GM20431 (cell line): ENCODE results near the gene DIP2A.
"Not testable (repeated sequence)": the region's sequence is repeated elsewhere in the genome, so short reads cannot be mapped to it uniquely, and the experiment has no call there.

Experiments used
- in situ Hi-C: fragments of 300-500 bp; cut with MseI, MboI; formaldehyde crosslinking; loops from one replicate; pipeline ENCODE4 v1.15.0; 2020; ENCODE audit warnings: low sequenced_read_pairs; ENCODE audit not compliant: unreplicated experiment

Gene DIP2A

GRCh38 chr21:46425041-46425440 is 33.6 kb upstream of the DIP2A start:
- in situ Hi-C loops = no loop called here

GRCh38 chr21:46425571-46425970 is 33.1 kb upstream of the DIP2A start:
- in situ Hi-C loops = no loop called here

DNA sequence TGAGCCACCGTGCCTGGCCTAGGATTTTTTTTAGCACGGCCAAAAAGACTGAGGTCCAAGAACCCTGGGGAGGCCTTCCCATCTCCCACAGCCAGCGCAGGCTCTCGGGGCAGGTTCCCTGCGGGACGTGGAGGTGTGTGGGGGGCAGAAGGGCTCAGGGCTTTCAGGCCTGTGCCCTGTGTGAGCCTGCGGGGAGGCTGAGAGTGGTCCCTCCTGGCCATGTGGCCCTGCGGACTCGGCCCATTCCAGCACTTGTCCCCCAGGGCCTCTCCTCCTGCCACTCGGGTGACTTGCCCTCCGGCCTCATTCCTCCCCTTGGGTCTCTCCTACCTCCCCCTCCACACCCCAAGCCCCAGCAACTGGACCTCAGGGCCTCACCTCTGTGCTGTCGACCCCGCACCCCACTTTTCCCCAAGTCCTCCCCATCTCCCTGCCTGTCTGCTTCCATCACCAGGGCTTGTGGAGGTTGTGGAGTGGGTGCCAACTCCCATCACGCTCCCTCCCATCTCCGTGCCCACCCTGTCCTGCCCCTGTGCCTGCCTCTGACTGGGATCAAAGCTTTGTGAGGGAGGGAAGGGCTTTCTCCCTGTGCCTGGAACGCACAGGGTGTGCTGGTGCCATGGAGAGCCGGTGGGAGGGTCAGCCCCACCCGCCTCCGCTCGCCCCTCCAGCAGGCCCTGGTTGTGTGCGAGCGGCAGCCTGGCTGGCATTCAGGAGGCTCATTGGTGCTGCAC is 32.2 kb upstream of the DIP2A start:
- in situ Hi-C loops = no loop called here

DNA sequence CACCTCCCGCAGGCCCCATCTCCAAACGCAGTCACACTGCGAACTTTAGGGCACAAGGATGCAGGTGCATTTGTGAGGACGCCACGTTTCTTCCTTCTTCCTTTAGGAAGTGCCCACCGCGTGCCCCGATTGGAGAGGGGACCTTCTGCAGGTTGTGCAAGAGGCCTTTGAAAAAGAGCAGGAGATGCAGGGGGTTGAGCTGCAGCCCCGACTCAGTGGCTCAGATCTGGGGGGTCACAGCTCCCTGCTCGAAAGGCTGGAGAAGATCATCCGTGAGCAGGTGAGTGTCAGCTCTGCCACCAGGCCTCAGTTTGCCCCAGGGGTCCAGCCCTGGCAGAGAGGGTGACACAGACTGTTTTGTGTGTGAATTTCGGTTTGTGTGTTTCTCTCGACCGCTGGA is 31.2 kb upstream of the DIP2A start:
- in situ Hi-C loops = no loop called here

DNA sequence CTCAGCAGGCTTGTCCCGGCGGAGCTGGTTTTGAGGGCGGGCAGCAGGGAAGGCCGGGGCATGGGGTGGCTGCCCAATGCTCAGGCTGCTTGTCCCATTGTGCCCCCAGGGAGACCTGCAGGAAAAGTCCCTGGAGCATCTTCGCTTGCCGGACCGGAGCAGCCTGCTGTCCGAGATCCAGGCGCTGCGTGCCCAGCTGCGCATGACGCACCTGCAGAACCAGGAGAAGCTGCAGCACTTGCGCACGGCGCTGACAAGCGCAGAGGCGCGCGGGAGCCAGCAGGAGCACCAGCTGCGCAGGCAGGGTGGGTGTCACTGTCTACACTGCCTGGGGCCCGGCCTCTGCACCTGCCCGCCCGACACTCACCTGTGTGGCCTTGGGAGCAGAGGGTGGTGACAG is 30.4 kb upstream of the DIP2A start:
- in situ Hi-C loops = no loop called here

- in situ Hi-C loops = no loop called here
Observed at GRCh38 chr21:46428987-46429710, 29.5 kb upstream of the DIP2A start.

GRCh38 chr21:46429754-46430681 is 28.7 kb upstream of the DIP2A start:
- in situ Hi-C loops = no loop called here

DNA sequence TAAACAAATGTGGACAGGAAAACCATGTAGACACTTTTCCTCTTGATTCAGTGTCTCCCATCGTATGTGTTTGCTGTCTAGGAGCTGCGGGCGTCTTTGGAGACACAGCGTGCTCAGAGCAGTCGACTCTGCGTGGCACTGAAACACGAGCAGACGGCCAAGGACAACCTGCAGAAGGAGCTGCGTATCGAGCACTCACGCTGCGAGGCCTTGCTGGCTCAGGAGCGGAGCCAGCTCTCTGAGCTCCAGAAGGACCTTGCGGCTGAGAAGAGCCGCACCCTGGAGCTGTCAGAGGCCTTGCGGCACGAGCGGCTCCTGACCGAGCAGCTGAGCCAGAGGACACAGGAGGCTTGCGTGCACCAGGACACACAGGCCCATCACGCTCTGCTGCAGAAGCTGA is 27.2 kb upstream of the DIP2A start:
- in situ Hi-C loops = no loop called here

DNA sequence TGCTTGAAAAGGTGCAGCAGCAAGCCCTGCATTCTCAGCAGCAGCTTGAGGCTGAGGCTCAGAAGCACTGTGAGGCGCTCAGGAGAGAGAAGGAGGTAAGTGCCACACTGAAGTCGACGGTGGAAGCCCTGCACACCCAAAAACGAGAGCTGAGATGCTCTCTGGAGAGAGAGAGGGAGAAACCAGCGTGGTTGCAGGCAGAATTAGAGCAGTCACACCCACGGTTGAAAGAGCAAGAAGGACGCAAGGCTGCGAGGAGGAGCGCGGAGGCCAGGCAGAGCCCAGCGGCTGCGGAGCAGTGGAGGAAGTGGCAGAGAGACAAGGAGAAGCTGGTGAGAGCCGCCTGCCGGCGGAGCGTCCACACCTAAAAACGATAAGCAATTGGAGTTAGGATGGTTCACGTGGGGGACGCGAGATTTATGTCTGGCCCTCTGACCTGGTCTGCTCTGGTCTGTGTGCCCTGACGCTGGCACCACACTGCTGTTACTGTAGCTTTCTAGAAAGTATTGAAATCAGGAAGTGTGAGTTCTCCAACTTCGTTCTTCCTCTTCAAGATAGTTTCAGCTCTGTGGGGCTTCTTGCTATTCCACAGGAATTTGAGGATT is 26.7 kb upstream of the DIP2A start:
- in situ Hi-C loops = no loop called here

DNA sequence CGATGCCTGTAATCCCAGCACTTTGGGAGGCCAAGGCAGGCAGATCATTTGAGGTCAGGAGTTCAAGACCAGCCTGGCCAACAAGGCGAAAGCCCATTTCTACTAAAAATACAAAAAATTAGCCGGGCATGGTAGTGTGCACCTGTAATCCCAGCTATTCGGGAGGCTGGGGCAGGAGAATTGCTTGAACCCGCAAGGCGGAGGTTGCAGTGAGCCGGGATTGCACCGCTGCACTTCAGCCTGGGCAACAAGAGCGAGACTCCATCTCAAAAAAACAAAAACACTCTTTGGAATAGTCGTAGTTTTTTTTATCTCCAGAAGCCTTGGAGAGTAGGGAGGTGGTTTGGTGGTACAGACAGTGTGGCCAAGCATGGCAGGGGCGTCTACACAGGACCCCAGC is 25.6 kb upstream of the DIP2A start:
- in situ Hi-C loops = not testable (repeated sequence)

- in situ Hi-C loops = no loop called here
Observed at GRCh38 chr21:46434322-46434958, 24.3 kb upstream of the DIP2A start.

DNA sequence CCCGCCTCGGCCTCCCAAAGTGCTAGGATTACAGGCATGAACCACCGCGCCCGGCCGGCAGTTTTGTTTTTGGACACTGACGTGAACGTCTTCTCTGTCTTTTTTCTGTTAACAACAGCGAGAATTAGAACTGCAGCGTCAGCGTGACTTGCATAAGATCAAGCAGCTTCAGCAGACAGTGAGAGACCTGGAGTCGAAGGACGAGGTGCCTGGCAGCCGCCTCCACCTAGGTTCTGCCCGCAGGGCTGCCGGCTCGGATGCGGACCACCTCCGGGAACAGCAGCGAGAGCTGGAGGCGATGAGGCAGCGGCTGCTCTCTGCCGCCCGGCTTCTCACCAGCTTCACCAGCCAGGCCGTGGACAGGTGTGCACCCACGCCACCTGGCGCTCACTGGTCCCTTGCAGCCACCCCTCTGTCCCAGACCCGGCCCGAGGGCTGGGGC is 22.9 kb upstream of the DIP2A start:
- in situ Hi-C loops = no loop called here

DNA sequence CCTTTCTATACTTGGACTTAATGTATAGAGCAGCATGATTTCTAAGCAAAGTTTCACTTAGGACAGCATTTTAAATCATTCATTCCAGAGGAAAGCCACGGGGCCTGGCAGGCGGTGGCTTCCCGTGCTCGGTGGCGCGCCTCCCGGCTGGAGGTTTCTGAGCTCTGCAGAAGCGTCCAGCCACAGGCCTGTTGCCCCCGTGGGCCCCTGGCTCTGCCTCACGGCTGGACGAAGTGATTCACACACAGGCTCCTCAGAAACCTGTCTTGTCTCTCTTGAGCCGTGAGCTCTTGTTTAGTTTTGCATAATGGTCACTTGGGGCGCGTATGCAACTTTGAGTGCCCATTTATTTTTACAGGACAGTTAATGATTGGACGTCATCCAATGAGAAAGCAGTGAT is 22.1 kb upstream of the DIP2A start:
- in situ Hi-C loops = no loop called here

- in situ Hi-C loops = no loop called here
Observed at GRCh38 chr21:46437096-46437498, 21.6 kb upstream of the DIP2A start.

DNA sequence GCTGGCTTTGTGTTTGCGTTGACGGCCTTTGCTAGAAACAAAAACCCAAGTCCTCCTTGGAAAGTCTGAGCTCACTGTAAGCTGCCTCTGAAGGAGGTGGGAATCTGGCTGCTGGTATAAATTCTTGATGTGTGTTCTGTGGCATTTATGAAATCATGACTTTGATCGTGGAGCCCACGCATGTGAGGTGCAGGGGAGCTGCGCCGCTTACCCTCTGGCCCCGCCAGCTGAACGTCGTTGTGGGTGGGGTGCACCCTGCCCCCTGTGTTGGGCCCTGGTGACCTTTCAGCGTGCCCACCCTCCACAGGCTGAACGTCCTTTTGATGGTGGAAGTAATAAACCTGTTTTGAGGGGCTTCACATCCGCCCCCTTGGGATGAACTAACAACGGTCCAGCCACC is 21.2 kb upstream of the DIP2A start:
- in situ Hi-C loops = no loop called here

DNA sequence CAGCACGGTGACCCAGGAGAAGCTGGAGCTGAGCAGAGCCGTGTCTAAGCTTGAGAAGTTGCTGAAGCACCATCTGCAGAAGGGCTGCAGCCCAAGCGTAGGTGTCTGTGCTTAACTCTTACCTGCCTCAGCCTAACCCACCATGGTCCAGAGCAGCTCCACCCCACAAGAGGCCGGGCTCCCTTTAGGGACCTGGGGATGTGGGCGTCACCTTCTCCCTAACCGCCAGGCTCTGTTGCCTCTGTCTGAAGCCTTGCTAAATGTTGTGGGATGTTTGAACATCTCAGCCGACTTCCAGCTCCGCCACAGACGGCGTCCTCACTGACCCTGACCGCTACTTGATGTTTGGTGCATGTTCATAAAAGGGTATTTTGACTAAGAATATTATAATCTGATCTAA is 20.4 kb upstream of the DIP2A start:
- in situ Hi-C loops = no loop called here

GRCh38 chr21:46439906-46440305 is 18.8 kb upstream of the DIP2A start:
- in situ Hi-C loops = no loop called here

GRCh38 chr21:46441331-46441730 is 17.4 kb upstream of the DIP2A start:
- in situ Hi-C loops = no loop called here

- in situ Hi-C loops = no loop called here
Observed at GRCh38 chr21:46441961-46442498, 16.7 kb upstream of the DIP2A start.

DNA sequence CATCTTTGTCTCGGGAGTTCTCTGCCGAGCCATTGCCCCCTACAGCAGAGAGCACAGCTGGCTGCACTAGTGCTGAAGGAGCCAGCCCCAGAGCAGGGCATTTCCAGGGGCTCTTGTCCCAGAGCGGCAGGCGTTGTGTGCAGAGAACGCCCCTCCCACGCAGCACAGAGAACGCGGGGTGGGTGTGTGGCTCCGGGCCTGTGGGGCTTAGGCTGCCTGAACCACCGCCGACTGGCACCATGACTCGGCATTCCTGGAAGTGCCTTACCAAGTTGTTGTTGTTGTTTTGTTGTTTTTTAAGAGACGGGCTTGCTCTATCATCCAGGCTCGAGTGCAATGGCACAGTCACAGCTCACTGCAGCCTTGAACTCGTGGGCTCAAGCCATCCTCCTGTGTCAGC is 15.8 kb upstream of the DIP2A start:
- in situ Hi-C loops = no loop called here
